MCF 10A (cell line): ENCODE results near the gene CTCFL. TPM values are rescaled to one million over a fixed set of nuclear protein-coding genes. Genes with fewer than 3 reads are reported as not detected.

ENCODE experiments used
- BruUV-seq: library from RNA; stranded (reverse); fragments of 400-500 nt; replicated peaks from 2 replicates; lab custom pipeline; 2021; lab: Mats Ljungman, UMichigan
- CTCF ChIA-PET: fragments of 300-600 bp; sonication (Branson Sonifier 250); formaldehyde crosslinking; extraction: SDS; loops from one replicate; lab custom pipeline; 2021; ENCODE audit warnings: antibody characterized with exemption, inconsistent platforms; lab: Yijun Ruan, JAX
- POLR2A ChIA-PET: fragments of 300-600, 350-650 bp; sonication (Branson Sonifier 250); formaldehyde crosslinking; extraction: SDS; loops from one replicate; lab custom pipeline; 2020; ENCODE audit warnings: antibody characterized with exemption, inconsistent platforms; lab: Yijun Ruan, JAX
- DNase-seq: peaks from one replicate; pipeline ENCODE4 v3.0.0-alpha.2; 2018; ENCODE audit not compliant: unreplicated experiment
- H3K27ac Mint-ChIP-seq: one replicate; pipeline ENCODE4 v1.8.0; 2022; ENCODE audit warnings: mild to moderate bottlenecking, low read depth, mixed read lengths; ENCODE audit not compliant: unreplicated experiment
- H3K27me3 Mint-ChIP-seq: one replicate; pipeline ENCODE4 v1.8.0; 2022; ENCODE audit warnings: mixed read lengths; ENCODE audit not compliant: insufficient read depth, unreplicated experiment
- H3K36me3 Mint-ChIP-seq: one replicate; pipeline ENCODE4 v1.8.0; 2022; ENCODE audit warnings: mild to moderate bottlenecking, moderate library complexity, mixed read lengths; ENCODE audit not compliant: insufficient read depth, unreplicated experiment
- H3K4me1 Mint-ChIP-seq: one replicate; pipeline ENCODE4 v1.8.0; 2022; ENCODE audit warnings: mixed read lengths; ENCODE audit not compliant: insufficient read depth, unreplicated experiment
- H3K4me3 Mint-ChIP-seq: one replicate; pipeline ENCODE4 v1.8.0; 2022; ENCODE audit warnings: mild to moderate bottlenecking, moderate library complexity, mixed read lengths; ENCODE audit not compliant: unreplicated experiment
- H3K9me3 Mint-ChIP-seq: one replicate; pipeline ENCODE4 v1.8.0; 2022; ENCODE audit warnings: mixed read lengths; ENCODE audit not compliant: unreplicated experiment
- CTCF ChIP-seq: fragments of 200-600 bp; IDR thresholded peaks from one replicate; pipeline ENCODE4 v1.8.0; 2022; ENCODE audit warnings: antibody characterized with exemption, mild to moderate bottlenecking; ENCODE audit not compliant: unreplicated experiment
- intact Hi-C: fragments of 100-400 bp; cut with micrococcal nuclease; formaldehyde crosslinking; loops from 2 replicates; pipeline ENCODE4 v1.14.1; 2022
- total RNA-seq: library from RNA; stranded (reverse); gene quantifications from 2 replicates; pipeline ENCODE4 v1.2.3, GENCODE V29; 2022

The CTCFL gene
- total RNA-seq, 1 experiment from 2014 or later: not detected

DNA sequence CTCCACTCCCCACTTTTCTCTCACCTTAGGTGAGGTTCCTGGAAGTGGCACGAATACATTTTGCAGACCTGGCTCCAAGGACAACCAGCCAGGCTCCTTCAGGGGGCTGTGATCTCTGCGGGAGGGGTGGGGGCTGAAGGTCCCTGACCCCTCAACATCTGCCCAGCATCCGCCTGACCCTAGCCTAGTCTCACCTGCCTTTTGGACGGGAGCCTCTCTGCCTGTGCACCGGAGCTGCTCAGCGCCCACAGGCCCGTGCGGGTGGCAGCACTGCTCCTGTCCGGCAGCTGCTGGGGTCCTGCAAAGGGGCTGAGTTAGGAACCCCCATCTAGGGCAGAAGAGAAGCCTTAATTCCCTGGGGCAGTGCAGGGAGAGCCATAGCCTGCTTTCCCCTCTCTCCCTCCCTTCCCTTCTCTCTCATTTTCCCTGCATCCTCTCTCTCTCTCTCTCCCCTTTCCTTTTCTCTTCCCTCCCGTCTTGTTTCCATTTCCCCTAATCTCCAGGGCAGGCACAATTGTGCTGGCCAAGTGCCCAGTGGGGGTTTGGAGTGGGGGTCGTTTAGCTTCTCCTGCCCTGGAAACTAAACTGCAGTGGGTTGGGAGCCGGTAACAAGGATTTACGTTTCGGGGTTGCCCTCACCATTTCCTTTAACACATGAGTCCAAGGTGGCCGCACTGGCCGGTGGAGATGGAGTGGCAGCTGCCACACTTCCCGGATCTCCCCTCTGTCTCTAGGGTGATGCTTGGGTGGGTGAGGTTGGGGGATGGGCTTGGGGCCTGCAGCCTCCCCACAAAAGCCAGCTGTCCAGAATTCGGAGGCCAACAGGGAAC, 54.1 kb downstream of the CTCFL start:
- intact Hi-C loops: no loop called here
- no peak for DNase-seq
- Mint-ChIP-seq H3K27ac (no peak overlapping the region), H3K9me3 (no peaks in the 10 kb centered on the region), H3K4me3 (no peak overlapping the region), H3K36me3 (no peaks in the 10 kb centered on the region), H3K4me1 (no peaks in the 10 kb centered on the region), H3K27me3 (peaks cover 97% of the 10 kb centered on the region)
- no peak for TF ChIP-seq CTCF
- BruUV-seq: no TSS peak
- CTCF ChIA-PET: interaction anchor here (0.6 to 0.8 kb wide), 4 partner anchors 43 to 605 kb away, joined by 3 to 5 read pairs (median 4); no protein-coding TSS in a partner anchor
- POLR2A ChIA-PET: interaction anchor here (0.7 kb wide), 1 partner anchor 99 kb away, joined by 4 read pairs; no protein-coding TSS in a partner anchor

DNA sequence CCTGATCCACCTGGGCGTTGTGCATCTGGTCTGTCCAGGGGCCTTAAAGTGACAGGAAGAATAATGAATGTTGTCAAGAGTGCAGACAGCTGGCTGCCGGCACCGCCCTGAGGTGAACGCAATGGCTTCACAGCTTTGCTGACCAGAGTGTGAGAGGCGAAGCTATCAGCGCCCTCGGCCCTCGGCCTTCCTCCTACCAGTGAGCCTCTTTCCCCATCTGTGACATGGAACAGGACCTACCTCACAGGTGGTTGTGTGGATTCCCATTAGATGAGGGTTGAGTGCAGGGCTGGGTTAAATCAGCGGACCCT, 54.8 kb downstream of the CTCFL start:
- POLR2A ChIA-PET: no interaction called here
- H3K4me1 Mint-ChIP-seq: no peaks in the 10 kb centered on the region
- BruUV-seq: no TSS peak
- intact Hi-C loops: no loop called here
- CTCF ChIA-PET: interaction anchor here (0.6 to 1.1 kb wide), 3 partner anchors 26 to 126 kb away, joined by 3 to 4 read pairs (median 3); no protein-coding TSS in a partner anchor
- DNase-seq: no peak
- no peak for TF ChIP-seq CTCF
- H3K36me3 Mint-ChIP-seq: no peaks in the 10 kb centered on the region
- H3K27ac Mint-ChIP-seq: no peak overlapping the region
- H3K9me3 Mint-ChIP-seq: no peaks in the 10 kb centered on the region
- peaks cover 89% of the 10 kb centered on the region for H3K27me3 Mint-ChIP-seq
- H3K4me3 Mint-ChIP-seq: no peak overlapping the region

DNA sequence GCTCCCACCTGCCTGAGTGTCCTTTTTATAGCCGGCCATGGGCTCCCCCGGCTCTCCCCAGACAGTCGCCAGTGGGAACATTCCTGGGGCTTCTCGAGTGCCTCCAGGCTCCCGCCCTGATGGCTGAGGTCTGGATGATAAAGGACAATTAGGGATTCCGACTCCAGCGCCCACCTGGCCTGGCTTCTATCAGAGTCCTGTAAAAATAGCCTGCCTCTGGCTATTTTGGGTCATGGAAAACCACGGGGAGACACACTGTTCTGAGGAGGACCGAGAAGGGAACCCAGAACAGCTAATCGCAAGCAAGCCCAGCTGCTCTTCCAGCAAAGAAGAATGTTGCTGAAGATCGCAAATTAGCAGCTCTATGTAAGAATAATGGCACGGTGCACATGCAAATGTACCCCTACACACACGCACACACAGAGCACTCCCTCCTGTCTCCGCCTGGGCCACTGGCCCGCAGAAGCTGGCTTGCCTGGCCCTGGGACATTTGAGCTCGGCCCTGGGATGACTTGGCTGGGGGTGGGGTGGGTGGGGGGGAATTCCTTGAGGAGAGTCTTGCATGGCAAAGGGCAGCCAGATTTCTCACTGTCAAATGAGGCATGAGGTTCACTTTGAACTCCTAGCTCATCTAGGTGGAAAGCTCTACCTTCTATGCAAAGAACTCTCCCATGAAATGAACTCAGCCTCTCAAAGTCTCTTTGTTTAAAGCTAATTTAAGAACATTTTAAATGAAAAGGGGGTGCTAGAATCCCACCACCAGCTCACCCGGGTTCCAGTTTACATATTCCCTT, 55.3 kb downstream of the CTCFL start:
- no peak for DNase-seq
- ChIA-PET POLR2A (interaction anchor here (0.6 kb wide), 1 partner anchor 63 kb away, joined by 4 read pairs; no protein-coding TSS in a partner anchor), CTCF (interaction anchor here (0.6 to 1.1 kb wide), 4 partner anchors 27 to 127 kb away, joined by 3 to 4 read pairs (median 3); no protein-coding TSS in a partner anchor)
- no TSS peak for BruUV-seq
- intact Hi-C loops: no loop called here
- TF ChIP-seq CTCF: no peak
- Mint-ChIP-seq H3K27me3 (peaks cover 84% of the 10 kb centered on the region), H3K27ac (no peak overlapping the region), H3K4me3 (no peak overlapping the region), H3K36me3 (no peaks in the 10 kb centered on the region), H3K9me3 (no peaks in the 10 kb centered on the region), H3K4me1 (no peaks in the 10 kb centered on the region)
